Measurements from ENCODE around the gene NUDT16.

The NUDT16 gene

GRCh38 chr3:131381445-131382291, at the start of gene NUDT16:
Gene NUDT16, plus strand, starts transcription at chr3:131381774. Its CDS starts 31 bp downstream, at chr3:131381805.
- peak; percentile 94 for DNase-seq

GRCh38 chr3:131338948-131339640, 42.5 kb upstream of the NUDT16 start:
- no peak for DNase-seq

GRCh38 chr3:131341761-131342160, 39.8 kb upstream of the NUDT16 start:
- no peak for DNase-seq

- no peak for DNase-seq
Observed at GRCh38 chr3:131348911-131349310, 32.7 kb upstream of the NUDT16 start.

- DNase-seq: peak; percentile 54
Observed at GRCh38 chr3:131349454-131349853, 32.1 kb upstream of the NUDT16 start.

- no peak for DNase-seq
Observed at GRCh38 chr3:131349946-131350347, 31.6 kb upstream of the NUDT16 start.

GRCh38 chr3:131350506-131350905, 31.1 kb upstream of the NUDT16 start:
- DNase-seq: no peak

- DNase-seq: no peak
Observed at GRCh38 chr3:131353016-131353877, 28.3 kb upstream of the NUDT16 start.

- DNase-seq: no peak
Observed at GRCh38 chr3:131353986-131354385, 27.6 kb upstream of the NUDT16 start.

- no peak for DNase-seq
Observed at GRCh38 chr3:131356006-131356595, 25.5 kb upstream of the NUDT16 start.

- no peak for DNase-seq
Observed at GRCh38 chr3:131357275-131357674, 24.3 kb upstream of the NUDT16 start.

GRCh38 chr3:131360191-131360755, 21.3 kb upstream of the NUDT16 start:
- no peak for DNase-seq

GRCh38 chr3:131361066-131361463, 20.5 kb upstream of the NUDT16 start:
- peak; percentile 48 for DNase-seq

GRCh38 chr3:131361464-131362421, 19.8 kb upstream of the NUDT16 start:
- DNase-seq: peak; percentile 83

GRCh38 chr3:131363275-131363674, 18.3 kb upstream of the NUDT16 start:
- no peak for DNase-seq

GRCh38 chr3:131370935-131371687, 10.5 kb upstream of the NUDT16 start:
- no peak for DNase-seq

GRCh38 chr3:131371688-131372066, 9.9 kb upstream of the NUDT16 start:
- DNase-seq: no peak

- no peak for DNase-seq
Observed at GRCh38 chr3:131374741-131375140, 6.8 kb upstream of the NUDT16 start.

- DNase-seq: peak; percentile 8
Observed at GRCh38 chr3:131380821-131381444, 641 bp upstream of the NUDT16 start.
